ENCODE measurements around the gene FGF22. TPM values are rescaled to one million over a fixed set of nuclear protein-coding genes. Genes with fewer than 3 reads are reported as not detected.

FGF22 gene
- total RNA-seq, 1 donor from 2014 or later: not detected

GRCh38 chr19:655691-656090 lies 16.0 kb downstream of the FGF22 start:
- Mint-ChIP-seq H3K4me3 (ENCODE audit: low read depth) (no peak overlapping the region), H3K4me1 (ENCODE audit: low read depth) (peaks cover 5% of the 10 kb centered on the region), H3K9me3 (no peaks in the 10 kb centered on the region), H3K36me3 (ENCODE audit: low read depth) (peaks cover 30% of the 10 kb centered on the region), H3K27me3 (ENCODE audit: low read depth) (no peaks in the 10 kb centered on the region), H3K27ac (no peak overlapping the region)
- DNase-seq (ENCODE audit: low spot score): no peak
- intact Hi-C loops (cut with micrococcal nuclease): no loop called here

GRCh38 chr19:656751-657559 lies 17.3 kb downstream of the FGF22 start:
- H3K27ac Mint-ChIP-seq: no peak overlapping the region

GRCh38 chr19:657611-658010 lies 17.9 kb downstream of the FGF22 start:
- no peak overlapping the region for H3K4me3 Mint-ChIP-seq (ENCODE audit: low read depth)
- no peak overlapping the region for H3K27ac Mint-ChIP-seq
- H3K36me3 Mint-ChIP-seq (ENCODE audit: low read depth): peaks cover 41% of the 10 kb centered on the region
- no peaks in the 10 kb centered on the region for H3K27me3 Mint-ChIP-seq (ENCODE audit: low read depth)
- intact Hi-C loops (cut with micrococcal nuclease): no loop called here
- peaks cover 9% of the 10 kb centered on the region for H3K4me1 Mint-ChIP-seq (ENCODE audit: low read depth)
- no peaks in the 10 kb centered on the region for H3K9me3 Mint-ChIP-seq
- DNase-seq (ENCODE audit: low spot score): no peak

More at GRCh38 chr19:656751-657559, 17.3 kb downstream of the FGF22 start:
- Mint-ChIP-seq H3K9me3 (no peaks in the 10 kb centered on the region), H3K27me3 (ENCODE audit: low read depth) (no peaks in the 10 kb centered on the region), H3K4me1 (ENCODE audit: low read depth) (peaks cover 9% of the 10 kb centered on the region), H3K4me3 (ENCODE audit: low read depth) (no peak overlapping the region), H3K36me3 (ENCODE audit: low read depth) (peaks cover 39% of the 10 kb centered on the region)
- no peak for DNase-seq (ENCODE audit: low spot score)
- intact Hi-C loops (cut with micrococcal nuclease): no loop called here

- Mint-ChIP-seq H3K27ac (no peak overlapping the region), H3K4me1 (ENCODE audit: low read depth) (peaks cover 9% of the 10 kb centered on the region), H3K9me3 (no peaks in the 10 kb centered on the region), H3K36me3 (ENCODE audit: low read depth) (peaks cover 41% of the 10 kb centered on the region), H3K27me3 (ENCODE audit: low read depth) (no peaks in the 10 kb centered on the region), H3K4me3 (ENCODE audit: low read depth) (no peak overlapping the region)
- intact Hi-C loops (cut with micrococcal nuclease): no loop called here
- DNase-seq (ENCODE audit: low spot score): no peak
Measured at GRCh38 chr19:658059-658839, 18.6 kb downstream of the FGF22 start.

- peak overlapping the region; percentile 97 for H3K4me3 Mint-ChIP-seq (ENCODE audit: low read depth)
- no peaks in the 10 kb centered on the region for H3K9me3 Mint-ChIP-seq
- peaks cover 14% of the 10 kb centered on the region for H3K4me1 Mint-ChIP-seq (ENCODE audit: low read depth)
- intact Hi-C loops (cut with micrococcal nuclease): no loop called here
- DNase-seq (ENCODE audit: low spot score): no peak
- no peaks in the 10 kb centered on the region for H3K27me3 Mint-ChIP-seq (ENCODE audit: low read depth)
- peaks cover 33% of the 10 kb centered on the region for H3K36me3 Mint-ChIP-seq (ENCODE audit: low read depth)
- H3K27ac Mint-ChIP-seq: no peak overlapping the region
Measured at GRCh38 chr19:658916-659839, 19.5 kb downstream of the FGF22 start.

GRCh38 chr19:660793-661426 lies 21.2 kb downstream of the FGF22 start:
- peak overlapping the region; percentile 92 for H3K27ac Mint-ChIP-seq
- DNase-seq (ENCODE audit: low spot score): no peak
- no peaks in the 10 kb centered on the region for H3K9me3 Mint-ChIP-seq
- H3K4me3 Mint-ChIP-seq (ENCODE audit: low read depth): peak overlapping the region; percentile 97
- H3K36me3 Mint-ChIP-seq (ENCODE audit: low read depth): peaks cover 20% of the 10 kb centered on the region
- no peaks in the 10 kb centered on the region for H3K27me3 Mint-ChIP-seq (ENCODE audit: low read depth)
- intact Hi-C loops (cut with micrococcal nuclease): loop anchor here (1.0 to 10.0 kb wide), 2 partner anchors 88 to 264 kb away; partner anchors contain the start of gene ARID3A
- H3K4me1 Mint-ChIP-seq (ENCODE audit: low read depth): peaks cover 15% of the 10 kb centered on the region

- Mint-ChIP-seq H3K27ac (peak overlapping the region; percentile 92), H3K36me3 (ENCODE audit: low read depth) (peaks cover 20% of the 10 kb centered on the region), H3K4me3 (ENCODE audit: low read depth) (peak overlapping the region; percentile 97), H3K4me1 (ENCODE audit: low read depth) (peaks cover 14% of the 10 kb centered on the region), H3K27me3 (ENCODE audit: low read depth) (no peaks in the 10 kb centered on the region), H3K9me3 (no peaks in the 10 kb centered on the region)
- intact Hi-C loops (cut with micrococcal nuclease): loop anchor here (1.0 to 10.0 kb wide), 4 partner anchors 29 to 263 kb away; partner anchors contain the start of genes ARID3A, POLRMT and PTBP1
- DNase-seq (ENCODE audit: low spot score): peak; percentile 70
Measured at GRCh38 chr19:661427-662196, 21.9 kb downstream of the FGF22 start.

- Mint-ChIP-seq H3K27ac (peak overlapping the region; percentile 92), H3K9me3 (no peaks in the 10 kb centered on the region), H3K27me3 (ENCODE audit: low read depth) (no peaks in the 10 kb centered on the region), H3K36me3 (ENCODE audit: low read depth) (peaks cover 18% of the 10 kb centered on the region), H3K4me1 (ENCODE audit: low read depth) (peaks cover 14% of the 10 kb centered on the region), H3K4me3 (ENCODE audit: low read depth) (peak overlapping the region; percentile 97)
- peak; percentile 69 for DNase-seq (ENCODE audit: low spot score)
- intact Hi-C loops (cut with micrococcal nuclease): loop anchor here (2.0 to 10.0 kb wide), 3 partner anchors 30 to 262 kb away; partner anchors contain the start of genes ARID3A, POLRMT and PTBP1
Measured at GRCh38 chr19:662207-662961, 22.7 kb downstream of the FGF22 start.

- H3K27ac Mint-ChIP-seq: peak within 1 kb of the TSS; percentile 92
- peak; percentile 84 for DNase-seq (ENCODE audit: low spot score)
- H3K9me3 Mint-ChIP-seq: no peaks in the 10 kb centered on the region
- no peaks in the 10 kb centered on the region for H3K27me3 Mint-ChIP-seq (ENCODE audit: low read depth)
- intact Hi-C loops (cut with micrococcal nuclease): loop anchor here (1.0 to 10.0 kb wide), 4 partner anchors 17 to 262 kb away; partner anchors contain the start of genes ARID3A, POLRMT and PTBP1
- H3K4me3 Mint-ChIP-seq (ENCODE audit: low read depth): peak within 1 kb of the TSS; percentile 97
- peaks cover 18% of the 10 kb centered on the region for H3K36me3 Mint-ChIP-seq (ENCODE audit: low read depth)
- peaks cover 14% of the 10 kb centered on the region for H3K4me1 Mint-ChIP-seq (ENCODE audit: low read depth)
Measured at GRCh38 chr19:662962-663681, 23.4 kb downstream of the FGF22 start, which contains the start of gene RNF126. Gene RNF126 (minus strand): TSS chr19:663214. CDS start chr19:663121, 93 bp downstream.

- H3K27me3 Mint-ChIP-seq (ENCODE audit: low read depth): peaks cover 3% of the 10 kb centered on the region
- H3K9me3 Mint-ChIP-seq: no peaks in the 10 kb centered on the region
- peaks cover 18% of the 10 kb centered on the region for H3K36me3 Mint-ChIP-seq (ENCODE audit: low read depth)
- no peak for DNase-seq (ENCODE audit: low spot score)
- intact Hi-C loops (cut with micrococcal nuclease): loop anchor here (1.0 to 10.0 kb wide), 5 partner anchors 17 to 261 kb away; partner anchors contain the start of genes ARID3A, POLRMT and PTBP1
- H3K27ac Mint-ChIP-seq: peak overlapping the region; percentile 88
- peak overlapping the region; percentile 80 for H3K4me3 Mint-ChIP-seq (ENCODE audit: low read depth)
- peaks cover 14% of the 10 kb centered on the region for H3K4me1 Mint-ChIP-seq (ENCODE audit: low read depth)
Measured at GRCh38 chr19:663682-664117, 24.0 kb downstream of the FGF22 start.
